Naive thymus-derived CD4-positive, alpha-beta T cell (primary cell): ENCODE data around the gene CFHR5. TPM values are rescaled to one million over a fixed set of nuclear protein-coding genes. Genes with fewer than 3 reads are reported as not detected.
"Not testable (repeated sequence)": the region's sequence is repeated elsewhere in the genome, so short reads cannot be mapped to it uniquely, and the experiment has no call there.

Source experiments
- ATAC-seq: fragments of 150-1000 bp; cut with Tn5 transposase; 2 replicates; pipeline ENCODE4 v1.10.0; 2021; ENCODE audit warnings: mild to moderate bottlenecking, moderate library complexity
- CTCF ChIA-PET: fragments of 350-600 bp; sonication (Branson Sonifier 250); formaldehyde crosslinking; loops from one replicate; lab custom pipeline; 2021; ENCODE audit warnings: antibody characterized with exemption; lab: Charles Lee
- POLR2A ChIA-PET: fragments of 350-600 bp; sonication (Branson Sonifier 250); formaldehyde crosslinking; loops from one replicate; lab custom pipeline; 2021; ENCODE audit warnings: antibody characterized with exemption, inconsistent platforms; lab: Charles Lee
- DNase-seq, 9 donors: peaks; one replicate each; pipeline versions ENCODE4 v3.0.0 to v3.0.0-alpha.2; 2020 to 2022; ENCODE audit warnings: mixed read lengths in 1 of 9
- H3K27ac ChIP-seq: one replicate; pipeline ENCODE4 v1.7.0; 2013; ENCODE audit warnings: mild to moderate bottlenecking, low read depth, low read length, moderate library complexity
- H3K27me3 ChIP-seq, 2 donors: one replicate each; pipeline ENCODE4 v1.7.0; 2013; ENCODE audit warnings: low read length in 2 of 2, mild to moderate bottlenecking in 2 of 2, moderate library complexity in 2 of 2; ENCODE audit not compliant: control insufficient read depth in 2 of 2, insufficient read depth in 2 of 2
- H3K36me3 ChIP-seq, 3 experiments: 1 replicate in 2 of 3; 2 replicates in 1 of 3; pipeline ENCODE4 v1.7.0; 2013; ENCODE audit warnings: low read length in 3 of 3, mild to moderate bottlenecking in 3 of 3, moderate library complexity in 1 of 3; ENCODE audit not compliant: insufficient read depth in 3 of 3, control insufficient read depth in 2 of 3
- H3K4me1 ChIP-seq, 2 donors: one replicate each; pipeline ENCODE4 v1.7.0; 2013; ENCODE audit warnings: low read length in 2 of 2, mild to moderate bottlenecking in 2 of 2, moderate library complexity in 1 of 2; ENCODE audit not compliant: control insufficient read depth in 2 of 2, insufficient read depth in 2 of 2
- H3K4me3 ChIP-seq: 2 replicates; pipeline ENCODE4 v1.7.0; 2013; ENCODE audit warnings: mild to moderate bottlenecking, low read length
- H3K9me3 ChIP-seq, 3 experiments: 1 replicate in 2 of 3; 2 replicates in 1 of 3; pipeline ENCODE4 v1.7.0; 2013; ENCODE audit warnings: low read length in 3 of 3; ENCODE audit not compliant: control insufficient read depth in 2 of 3
- H3K27ac Mint-ChIP-seq, 9 donors: one replicate each; pipeline ENCODE4 v1.8.0; 2020 to 2022; ENCODE audit warnings: mixed read lengths in 9 of 9, mild to moderate bottlenecking in 8 of 9, moderate library complexity in 5 of 9, inconsistent platforms in 2 of 9
- H3K27me3 Mint-ChIP-seq, 5 donors: one replicate each; pipeline ENCODE4 v1.8.0; 2021 to 2022; ENCODE audit warnings: mixed read lengths in 5 of 5, mild to moderate bottlenecking in 1 of 5
- H3K36me3 Mint-ChIP-seq, 5 donors: one replicate each; pipeline ENCODE4 v1.8.0; 2020 to 2022; ENCODE audit warnings: mixed read lengths in 5 of 5, mild to moderate bottlenecking in 3 of 5, inconsistent platforms in 1 of 5
- H3K4me1 Mint-ChIP-seq, 7 donors: one replicate each; pipeline ENCODE4 v1.8.0; 2020 to 2022; ENCODE audit warnings: mixed read lengths in 7 of 7, mild to moderate bottlenecking in 3 of 7, inconsistent platforms in 1 of 7
- H3K4me3 Mint-ChIP-seq, 10 donors: one replicate each; pipeline ENCODE4 v1.8.0; 2020 to 2022; ENCODE audit warnings: mild to moderate bottlenecking in 10 of 10, mixed read lengths in 10 of 10, moderate library complexity in 6 of 10, inconsistent platforms in 2 of 10
- H3K9me3 Mint-ChIP-seq, 11 donors: one replicate each; pipeline ENCODE4 v1.8.0; 2020 to 2022; ENCODE audit warnings: mixed read lengths in 11 of 11, mild to moderate bottlenecking in 4 of 11, inconsistent platforms in 1 of 11, moderate library complexity in 1 of 11
- intact Hi-C, 2 donors: fragments of 100-400 bp; cut with micrococcal nuclease; formaldehyde crosslinking; loops; one replicate each; pipeline ENCODE4 v1.15.1; 2023
- polyA plus RNA-seq, 2 donors: library from polyadenylated mRNA; unstranded; fragments of 300-500 nt; fragmentation: Illumina TruSeq; gene quantifications; one replicate each; pipeline ENCODE4 v1.2.3, GENCODE V29; 2021
- total RNA-seq, 6 experiments: library from RNA in 5 of 6; stranded (reverse) in 5 of 6; gene quantifications; 1 replicate in 5 of 6; 2 replicates in 1 of 6; pipeline ENCODE4 v1.2.3 and lab custom pipeline; 2021 to 2026

CFHR5 gene
- total and polyA plus RNA-seq, 7 experiments from 2014 or later: not detected

- H3K4me3 Mint-ChIP-seq: no peak overlapping the region
- Histone ChIP-seq H3K27ac (no peak overlapping the region), H3K9me3 (no peaks in the 10 kb centered on the region), H3K4me3 (no peak overlapping the region), H3K4me1 (no peaks in the 10 kb centered on the region), H3K27me3 (no peaks in the 10 kb centered on the region), H3K36me3 (no peaks in the 10 kb centered on the region)
- no peaks in the 10 kb centered on the region for H3K4me1 Mint-ChIP-seq
- DNase-seq (no peak), ATAC-seq (no peak)
- no peaks in the 10 kb centered on the region for H3K36me3 Mint-ChIP-seq
- H3K9me3 Mint-ChIP-seq: peaks cover 0 to 6% (median 2%) of the 10 kb centered on the region in 11 donors
- H3K27me3 Mint-ChIP-seq: peaks cover 0 to 4% (median 0%) of the 10 kb centered on the region in 5 donors
- ChIA-PET CTCF (no interaction called here), POLR2A (no interaction called here)
- H3K27ac Mint-ChIP-seq: no peak overlapping the region
- intact Hi-C loops: no loop called here
Measured at GRCh38 chr1:196954778-196955177, 22.6 kb upstream of the CFHR5 start.

DNA sequence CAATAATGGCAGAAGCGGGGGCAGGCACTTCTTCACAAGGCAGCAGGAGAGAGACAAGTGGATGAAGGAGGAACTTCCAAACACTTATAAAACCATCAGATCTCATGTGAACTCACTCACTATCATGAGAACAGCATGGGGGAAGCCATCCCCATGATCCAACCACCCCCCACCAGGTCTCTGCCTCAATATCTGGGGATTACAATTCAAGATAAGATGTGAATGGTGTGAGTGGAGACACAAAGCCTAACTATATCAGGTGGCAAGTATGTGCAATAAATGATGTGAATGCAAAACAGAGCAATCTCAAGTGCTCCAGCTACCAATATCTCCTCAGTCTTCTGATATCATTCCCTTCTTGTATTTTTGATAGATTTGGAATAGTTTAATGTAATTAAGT, 21.4 kb upstream of the CFHR5 start:
- no peaks in the 10 kb centered on the region for H3K4me1 ChIP-seq
- no peak overlapping the region for H3K4me3 Mint-ChIP-seq
- H3K9me3 ChIP-seq: no peaks in the 10 kb centered on the region
- H3K27me3 Mint-ChIP-seq: no peaks in the 10 kb centered on the region
- ChIA-PET POLR2A (no interaction called here), CTCF (no interaction called here)
- H3K9me3 Mint-ChIP-seq: peaks cover 0 to 6% (median 2%) of the 10 kb centered on the region in 11 donors
- no peaks in the 10 kb centered on the region for H3K4me1 Mint-ChIP-seq
- H3K4me3 ChIP-seq: no peak overlapping the region
- no peaks in the 10 kb centered on the region for H3K27me3 ChIP-seq
- H3K36me3 Mint-ChIP-seq: no peaks in the 10 kb centered on the region
- intact Hi-C loops: no loop called here
- no peaks in the 10 kb centered on the region for H3K36me3 ChIP-seq
- DNase-seq (no peak), ATAC-seq (no peak)
- H3K27ac Mint-ChIP-seq: no peak overlapping the region
- H3K27ac ChIP-seq: no peak overlapping the region

DNA sequence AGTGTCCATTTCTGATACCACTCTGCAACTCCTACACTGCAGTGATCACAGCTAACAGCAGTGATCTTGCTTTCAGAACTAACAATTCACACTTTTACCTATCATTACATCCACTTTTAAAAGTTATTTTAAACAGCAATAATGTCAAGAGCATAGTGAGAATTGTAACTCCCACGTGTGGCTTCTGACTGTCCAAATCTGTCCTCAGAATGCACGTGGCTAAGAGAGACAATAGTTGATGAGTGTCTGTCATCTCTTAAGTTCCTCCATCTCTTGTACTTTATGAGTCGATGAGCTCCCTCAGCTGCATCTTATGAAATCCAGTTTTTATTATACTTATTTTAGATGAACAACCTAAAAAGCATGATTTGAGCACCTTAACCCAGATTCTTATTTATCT, 16.5 kb upstream of the CFHR5 start:
- no peak overlapping the region for H3K4me3 ChIP-seq
- H3K36me3 Mint-ChIP-seq: no peaks in the 10 kb centered on the region
- DNase-seq (no peak), ATAC-seq (no peak)
- ChIA-PET POLR2A (no interaction called here), CTCF (no interaction called here)
- H3K9me3 ChIP-seq: no peaks in the 10 kb centered on the region
- H3K4me3 Mint-ChIP-seq: no peak overlapping the region
- no peaks in the 10 kb centered on the region for H3K4me1 Mint-ChIP-seq
- no peaks in the 10 kb centered on the region for H3K4me1 ChIP-seq
- no peaks in the 10 kb centered on the region for H3K27me3 ChIP-seq
- H3K9me3 Mint-ChIP-seq: peaks cover 0 to 10% (median 0%) of the 10 kb centered on the region in 11 donors
- no peaks in the 10 kb centered on the region for H3K36me3 ChIP-seq
- peaks cover 0 to 9% (median 0%) of the 10 kb centered on the region in 5 donors for H3K27me3 Mint-ChIP-seq
- intact Hi-C loops: no loop called here
- H3K27ac Mint-ChIP-seq: no peak overlapping the region
- no peak overlapping the region for H3K27ac ChIP-seq

DNA sequence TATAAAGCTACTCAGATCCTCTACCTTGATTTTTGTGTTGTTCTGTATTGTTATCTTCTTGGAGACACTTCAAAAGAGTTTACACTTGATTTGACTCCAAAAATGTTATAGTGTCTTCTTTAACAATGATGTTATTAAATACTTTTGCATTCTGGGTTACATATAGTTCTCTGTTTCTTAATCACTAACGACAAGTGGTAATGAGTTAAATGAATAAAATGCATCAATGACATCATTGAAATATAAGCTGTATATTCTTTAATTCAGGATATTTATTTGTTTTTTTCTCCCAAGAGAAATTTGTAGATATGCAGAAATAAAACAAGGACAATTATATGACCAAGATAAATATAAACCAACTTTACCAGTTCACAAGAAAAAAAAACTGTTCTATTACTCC, 7.2 kb upstream of the CFHR5 start:
- no peaks in the 10 kb centered on the region for H3K27me3 ChIP-seq
- ATAC-seq (no peak), DNase-seq (no peak)
- H3K9me3 Mint-ChIP-seq: no peaks in the 10 kb centered on the region
- H3K9me3 ChIP-seq: no peaks in the 10 kb centered on the region
- H3K27ac Mint-ChIP-seq: no peak overlapping the region
- ChIA-PET POLR2A (no interaction called here), CTCF (no interaction called here)
- no peaks in the 10 kb centered on the region for H3K36me3 ChIP-seq
- peaks cover 0 to 3% (median 0%) of the 10 kb centered on the region in 5 donors for H3K27me3 Mint-ChIP-seq
- H3K27ac ChIP-seq: no peak overlapping the region
- no peak overlapping the region for H3K4me3 Mint-ChIP-seq
- H3K4me1 ChIP-seq: no peaks in the 10 kb centered on the region
- no peaks in the 10 kb centered on the region for H3K4me1 Mint-ChIP-seq
- H3K36me3 Mint-ChIP-seq: no peaks in the 10 kb centered on the region
- H3K4me3 ChIP-seq: no peak overlapping the region
- intact Hi-C loops: no loop called here

DNA sequence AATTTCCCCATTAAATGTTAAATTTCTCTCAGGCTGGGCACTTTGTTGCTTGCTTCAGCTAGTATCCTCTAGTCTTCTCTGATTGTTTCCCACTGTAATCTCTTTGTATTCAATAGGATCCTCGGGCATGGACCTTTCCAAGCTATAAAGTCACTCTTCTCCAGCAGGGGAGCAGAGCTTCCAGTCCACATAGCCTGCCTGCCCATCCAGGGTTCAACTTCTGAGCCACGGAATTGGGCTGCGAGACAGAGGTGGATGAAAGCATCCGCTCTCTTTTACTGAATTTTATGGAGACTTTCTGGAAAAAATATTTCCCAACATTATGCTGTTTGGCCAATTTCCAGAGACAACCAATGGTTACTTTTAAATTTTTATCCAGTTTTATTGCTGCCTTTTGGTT, 1.1 kb upstream of the CFHR5 start:
- no peaks in the 10 kb centered on the region for H3K36me3 ChIP-seq
- Mint-ChIP-seq H3K27ac (no peak overlapping the region), H3K4me3 (no peak overlapping the region), H3K27me3 (no peaks in the 10 kb centered on the region), H3K9me3 (no peaks in the 10 kb centered on the region), H3K36me3 (no peaks in the 10 kb centered on the region), H3K4me1 (no peaks in the 10 kb centered on the region)
- DNase-seq (no peak), ATAC-seq (no peak)
- no peak overlapping the region for H3K27ac ChIP-seq
- CTCF ChIA-PET: no interaction called here
- H3K27me3 ChIP-seq: no peaks in the 10 kb centered on the region
- H3K4me3 ChIP-seq: no peak overlapping the region
- no peaks in the 10 kb centered on the region for H3K4me1 ChIP-seq
- H3K9me3 ChIP-seq: no peaks in the 10 kb centered on the region
- POLR2A ChIA-PET: no interaction called here
- intact Hi-C loops: no loop called here

DNA sequence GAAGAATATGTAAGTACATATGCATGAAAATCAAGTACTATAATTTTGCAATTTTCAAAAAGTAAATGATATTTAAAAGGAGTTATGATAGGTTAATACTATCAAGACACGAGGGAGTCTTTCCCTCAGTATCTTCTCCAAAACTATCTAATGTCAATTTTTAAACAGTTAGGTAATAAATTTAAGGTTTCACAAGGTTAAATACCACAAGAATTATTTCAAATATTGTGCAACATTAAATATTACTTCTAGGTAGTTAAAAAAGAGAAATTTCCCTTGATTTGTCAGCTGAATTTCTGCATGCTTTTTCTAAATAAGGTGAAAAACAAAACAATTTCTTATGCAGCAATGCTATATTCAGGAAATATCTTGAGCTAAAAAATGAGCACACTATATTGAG, 3.5 kb downstream of the CFHR5 start:
- POLR2A ChIA-PET: no interaction called here

DNA sequence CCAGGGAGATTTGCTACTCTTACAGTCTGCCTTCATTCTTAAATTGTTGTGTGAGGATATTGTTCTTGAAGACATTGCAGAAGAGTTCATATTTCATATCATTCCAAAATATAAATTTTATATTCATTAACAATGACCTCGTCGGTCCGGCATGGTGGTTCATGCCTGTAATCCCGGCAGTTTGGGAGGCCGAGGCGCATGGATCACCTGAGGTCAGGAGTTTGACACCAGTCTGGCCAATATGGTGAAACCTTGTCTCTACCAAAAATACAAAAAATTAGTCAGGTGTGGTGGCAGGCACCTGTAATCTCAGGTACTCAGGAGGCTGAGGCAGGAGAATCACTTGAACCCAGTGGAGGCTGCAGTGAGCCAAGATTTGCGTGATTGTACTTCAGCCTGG, 4.9 kb downstream of the CFHR5 start:
- ATAC-seq, CTCF ChIA-PET, intact Hi-C loops: not testable (repeated sequence)

More for the DNA sequence above, 3.5 kb downstream of the CFHR5 start:
- Histone ChIP-seq H3K4me1 (no peaks in the 10 kb centered on the region), H3K27me3 (no peaks in the 10 kb centered on the region), H3K9me3 (no peaks in the 10 kb centered on the region), H3K36me3 (no peaks in the 10 kb centered on the region), H3K27ac (no peak overlapping the region), H3K4me3 (no peak overlapping the region)
- ATAC-seq: no peak
- H3K27me3 Mint-ChIP-seq: peaks cover 0 to 4% (median 0%) of the 10 kb centered on the region in 5 donors
- no peaks in the 10 kb centered on the region for H3K36me3 Mint-ChIP-seq
- H3K27ac Mint-ChIP-seq: no peak overlapping the region
- CTCF ChIA-PET: no interaction called here
- H3K9me3 Mint-ChIP-seq: peaks cover 0 to 3% (median 0%) of the 10 kb centered on the region in 11 donors
- intact Hi-C loops: no loop called here
- DNase-seq: no peak
- no peak overlapping the region for H3K4me3 Mint-ChIP-seq
- no peaks in the 10 kb centered on the region for H3K4me1 Mint-ChIP-seq

More for the DNA sequence above, 4.9 kb downstream of the CFHR5 start:
- H3K36me3 ChIP-seq, H3K4me3 Mint-ChIP-seq, H3K27ac ChIP-seq, H3K27ac Mint-ChIP-seq, H3K4me3 ChIP-seq, H3K4me1 ChIP-seq, H3K27me3 ChIP-seq, H3K9me3 ChIP-seq, H3K27me3 Mint-ChIP-seq, POLR2A ChIA-PET, H3K4me1 Mint-ChIP-seq, H3K9me3 Mint-ChIP-seq, H3K36me3 Mint-ChIP-seq, DNase-seq: not testable (repeated sequence)
